Measurements from ENCODE around the gene ITGA8.
"Not testable (repeated sequence)": the region's sequence is repeated elsewhere in the genome, so short reads cannot be mapped to it uniquely, and the experiment has no call there.

ITGA8 gene

DNA sequence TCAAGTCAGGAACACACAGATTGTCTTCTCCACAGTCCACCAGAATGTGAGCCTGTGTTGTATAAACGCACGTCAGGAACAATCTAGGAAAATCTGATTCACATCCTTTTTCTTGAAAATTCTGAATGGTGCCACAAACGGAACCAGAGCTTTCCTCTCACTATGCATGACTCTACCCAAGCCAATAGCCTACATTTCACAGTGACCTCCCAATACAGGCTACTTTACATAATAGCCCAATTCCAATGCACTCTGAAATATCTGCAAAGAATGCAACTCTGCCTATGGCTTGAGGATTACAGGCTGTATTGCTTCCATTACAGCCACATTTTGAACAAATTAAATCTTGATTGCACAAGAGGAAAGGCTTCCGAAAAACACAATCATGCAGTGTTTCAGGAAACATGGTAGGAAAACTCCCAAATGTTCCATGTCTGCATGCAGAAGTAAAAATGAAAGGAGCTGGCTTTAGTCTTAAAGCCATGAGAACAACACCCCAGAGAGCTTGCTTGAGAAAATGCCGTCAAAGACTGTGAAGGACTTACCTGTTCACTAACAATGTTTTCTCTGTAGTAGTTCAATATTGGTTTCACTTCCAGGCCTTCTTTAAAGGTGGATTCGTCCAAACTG lies 113.9 kb downstream of the ITGA8 start:
- no peak for DNase-seq

DNA sequence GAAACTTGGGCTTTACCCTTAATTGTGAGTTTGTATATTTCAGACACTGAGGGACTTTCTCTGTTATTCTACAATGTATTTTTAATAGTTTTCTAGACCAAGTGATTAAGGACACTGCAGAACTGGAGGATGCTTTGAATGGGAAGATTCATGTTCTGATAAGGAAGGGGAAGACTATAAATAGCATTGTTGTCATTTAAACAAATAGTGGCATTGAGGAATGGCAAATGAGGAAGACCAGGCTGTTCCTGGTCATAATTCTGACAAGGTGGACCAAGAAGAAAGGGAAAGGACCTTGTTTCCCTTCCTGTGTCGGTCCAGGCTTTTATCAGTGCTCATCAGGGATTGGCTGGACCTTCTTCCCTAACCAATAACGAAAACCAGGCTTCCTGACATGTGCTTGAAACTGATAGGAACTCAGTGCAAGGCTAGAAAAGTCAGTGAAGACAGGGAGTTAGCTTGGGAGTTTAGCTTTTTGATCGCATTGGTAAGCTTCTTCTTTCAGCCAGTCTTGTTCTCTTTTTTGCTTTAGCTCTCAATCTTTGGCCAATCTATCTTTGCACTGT lies 116.2 kb downstream of the ITGA8 start:
- DNase-seq: no peak

DNA sequence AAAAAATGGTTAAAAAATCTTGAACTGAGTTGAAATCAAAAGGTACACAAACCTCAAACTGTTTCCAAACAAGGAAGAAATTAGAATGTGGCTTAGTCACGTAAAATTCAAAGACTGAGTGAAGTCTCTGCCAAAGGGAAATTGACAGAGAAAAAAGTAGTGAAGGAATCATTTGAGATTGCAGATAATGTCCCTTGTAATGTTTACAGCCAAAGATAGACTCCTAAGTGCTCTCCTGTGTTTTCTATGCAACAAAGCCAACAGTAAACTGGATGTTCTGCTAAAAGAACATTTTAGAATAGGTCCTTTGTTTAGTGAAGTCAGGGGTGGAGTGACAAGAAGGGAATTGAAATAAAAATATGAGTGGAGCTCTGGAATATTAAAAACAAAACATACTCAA lies 117.9 kb downstream of the ITGA8 start:
- no peak for DNase-seq

GRCh38 chr10:15595260-15595659 lies 124.5 kb downstream of the ITGA8 start:
- no peak for DNase-seq

DNA sequence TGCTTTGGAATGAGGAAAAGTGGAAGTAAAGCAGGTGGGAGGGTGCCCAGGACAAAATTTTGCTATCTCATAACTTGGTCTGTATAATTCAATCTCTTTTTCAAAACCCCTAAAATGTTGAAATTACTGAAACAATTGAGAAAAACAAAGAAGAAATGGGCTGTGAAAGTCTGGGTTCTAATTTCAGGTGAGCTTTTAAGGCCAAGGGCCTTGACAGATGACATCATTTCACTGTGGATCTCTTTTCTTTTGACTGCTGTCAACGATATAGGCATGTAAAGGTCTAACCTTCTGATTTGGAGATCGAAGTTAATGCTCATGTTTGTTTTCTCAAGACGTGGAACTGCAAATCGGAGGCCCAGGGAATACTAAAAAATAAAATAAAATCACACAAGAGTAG lies 127.8 kb downstream of the ITGA8 start:
- no peak for DNase-seq

DNA sequence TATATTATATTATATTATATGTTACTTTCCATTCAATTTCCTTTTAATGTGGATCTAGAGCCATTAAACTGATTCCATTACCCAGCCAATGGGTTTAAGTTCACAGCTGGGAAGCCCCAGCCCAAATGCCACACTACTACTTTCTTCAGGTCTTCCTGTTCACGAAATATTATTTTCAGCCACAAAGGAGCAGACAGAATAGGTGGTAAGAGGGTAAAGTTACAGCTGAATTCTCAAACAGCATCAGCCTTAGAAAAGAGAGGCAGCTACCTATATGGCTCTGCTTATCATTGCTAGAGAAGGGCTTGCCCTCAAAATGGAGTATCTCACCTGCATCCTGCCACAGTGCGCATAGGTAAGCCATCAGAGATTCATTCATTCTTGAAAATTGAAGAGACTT lies 128.3 kb downstream of the ITGA8 start:
- DNase-seq: no peak

DNA sequence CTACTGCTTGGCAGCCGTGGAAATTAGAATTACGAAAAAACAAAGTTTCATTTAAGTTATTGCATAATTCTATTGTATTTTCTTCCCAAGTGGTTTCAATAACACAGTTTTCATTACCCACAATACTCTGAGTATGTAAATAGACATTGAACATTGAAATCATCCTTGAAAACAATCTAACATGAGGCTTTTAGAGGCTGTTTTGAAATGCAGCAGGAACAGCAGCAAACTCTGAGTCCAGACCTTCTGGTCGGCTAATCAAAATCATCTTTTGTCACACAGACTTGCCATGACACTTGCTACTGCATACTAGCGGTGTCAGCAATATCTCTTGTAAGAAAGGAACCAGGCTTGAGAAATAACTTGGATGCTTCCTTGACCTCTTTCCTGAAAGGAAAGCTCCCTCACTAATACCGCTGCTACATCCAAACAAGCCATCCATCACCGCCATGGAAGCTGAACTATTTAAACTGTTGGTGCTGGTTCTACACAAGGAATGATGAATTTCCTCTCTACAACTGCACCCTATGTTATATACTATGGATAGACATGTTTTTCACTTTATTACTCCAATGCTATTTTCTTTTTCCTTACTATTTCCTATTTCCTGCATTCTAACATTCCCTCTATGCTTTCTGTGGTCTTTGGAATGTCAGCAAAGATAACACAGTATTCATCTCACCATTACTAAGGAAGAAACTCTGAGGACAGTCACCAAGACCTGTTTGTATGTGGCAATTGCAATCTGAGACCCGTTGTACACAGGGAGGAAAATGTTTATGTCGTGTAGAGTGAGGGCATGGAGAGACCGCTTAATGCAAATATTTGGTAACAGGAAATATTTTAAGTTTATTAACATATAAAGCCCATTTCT lies 130.8 kb downstream of the ITGA8 start:
- no peak for DNase-seq

- DNase-seq: no peak
Observed at GRCh38 chr10:15588151-15588550, 131.6 kb downstream of the ITGA8 start.

DNA sequence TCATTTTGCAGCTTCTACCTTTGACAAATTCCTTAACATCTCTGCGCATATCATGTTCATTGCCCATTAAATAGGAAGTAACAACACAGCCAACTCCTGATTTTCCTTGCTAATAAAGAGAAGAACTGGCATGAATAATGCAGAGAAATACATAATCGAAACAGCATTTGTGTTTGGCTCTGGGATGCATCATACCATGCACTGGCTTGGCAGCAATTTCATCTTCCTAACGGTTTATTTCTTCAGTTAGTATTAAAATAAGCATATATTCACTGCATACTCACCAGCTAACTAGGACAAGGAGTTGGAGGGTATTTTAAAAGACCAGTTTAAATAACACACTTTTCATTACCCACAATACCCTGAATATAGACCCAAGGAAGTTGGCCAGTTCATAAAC lies 132.5 kb downstream of the ITGA8 start:
- DNase-seq: no peak

DNA sequence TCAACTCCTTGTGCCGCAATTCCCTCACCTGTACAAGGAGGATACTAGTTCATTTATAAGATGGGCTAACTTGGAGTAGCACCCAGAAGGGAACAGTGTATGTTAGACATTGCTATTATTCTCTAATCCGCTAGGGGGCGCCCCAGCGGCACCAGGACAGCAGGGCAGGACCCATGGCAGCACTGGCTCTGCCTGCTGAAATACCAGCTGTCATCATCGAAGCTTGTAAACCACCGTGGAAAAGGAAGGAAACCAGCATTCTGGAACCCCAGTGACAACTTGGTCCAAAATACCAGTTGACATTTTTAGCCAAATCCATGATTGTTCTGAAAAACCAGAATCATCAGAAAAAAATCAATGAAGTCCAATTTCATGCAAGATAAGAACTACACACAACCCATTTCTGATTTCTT lies 134.4 kb downstream of the ITGA8 start:
- DNase-seq: peak in 1 of 2 experiments; percentile 70

DNA sequence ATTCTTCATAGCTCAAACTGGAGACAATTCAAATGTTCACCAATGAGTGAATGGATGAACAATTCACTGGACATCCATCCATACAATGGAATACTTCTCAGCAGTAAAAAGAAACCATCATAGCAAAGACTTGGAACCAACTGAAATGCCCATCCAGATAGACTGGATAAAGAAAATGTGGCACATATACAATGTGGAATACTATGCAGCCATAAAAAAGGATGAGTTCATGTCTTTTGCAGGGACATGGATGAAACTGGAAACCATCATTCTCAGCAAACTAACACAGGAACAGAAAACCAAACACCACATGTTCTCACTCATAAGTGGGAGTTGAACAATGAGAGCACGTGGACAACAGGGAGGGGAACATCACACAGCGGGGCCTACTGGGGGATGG lies 136.8 kb downstream of the ITGA8 start:
- not testable (repeated sequence) for DNase-seq

GRCh38 chr10:15579605-15580004 lies 140.1 kb downstream of the ITGA8 start:
- no peak for DNase-seq

- DNase-seq: no peak
Observed at GRCh38 chr10:15572531-15573045, 147.1 kb downstream of the ITGA8 start.

DNA sequence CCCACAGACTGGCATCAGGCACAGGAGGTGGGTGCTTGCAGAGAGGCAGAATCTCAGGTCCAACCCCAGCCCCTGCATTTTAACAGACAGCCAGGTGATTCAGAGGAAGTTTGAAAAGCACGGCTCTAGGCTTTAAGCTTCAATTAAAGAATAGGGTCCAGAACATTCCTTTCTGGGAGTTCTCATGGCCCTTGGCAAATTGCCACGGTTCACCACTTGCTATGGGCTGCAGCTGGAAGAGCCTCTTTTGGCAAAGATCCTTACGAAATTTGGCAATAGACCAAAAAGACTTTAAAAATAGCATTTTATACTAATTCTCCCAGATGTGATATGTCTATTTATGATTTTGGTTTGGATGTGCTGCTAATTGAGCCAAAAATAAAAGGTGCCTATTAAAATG lies 148.1 kb downstream of the ITGA8 start:
- DNase-seq: peak; percentile 8 to 30

DNA sequence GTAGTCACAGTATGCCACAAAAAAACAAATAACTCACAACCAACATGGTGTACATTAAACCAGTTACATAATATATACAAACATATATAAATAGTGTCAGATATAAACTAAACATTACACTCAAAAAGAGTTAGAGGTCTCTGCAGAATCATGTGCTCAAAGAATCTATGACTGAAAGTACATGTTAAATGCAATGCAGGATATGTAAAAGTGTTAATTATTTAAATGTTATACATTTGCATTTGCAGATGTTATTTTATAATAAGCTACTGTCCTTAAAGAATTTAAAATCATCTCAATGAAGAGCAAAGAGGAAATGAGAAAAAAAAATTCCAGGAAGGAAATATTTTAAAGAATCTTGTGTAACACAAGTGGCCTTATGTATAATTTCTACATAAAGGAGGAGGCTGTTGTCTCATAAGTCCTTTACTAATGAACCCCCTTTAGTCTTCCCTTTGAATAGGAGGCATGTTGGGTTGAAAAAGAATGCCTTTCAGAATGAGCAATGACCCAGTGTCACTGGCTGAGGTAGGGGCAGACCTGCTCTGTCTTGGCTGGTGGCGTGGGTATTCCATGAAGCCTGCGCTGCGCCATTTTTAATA lies 148.9 kb downstream of the ITGA8 start:
- no peak for DNase-seq

GRCh38 chr10:15567952-15568351 lies 151.8 kb downstream of the ITGA8 start:
- no peak for DNase-seq

DNA sequence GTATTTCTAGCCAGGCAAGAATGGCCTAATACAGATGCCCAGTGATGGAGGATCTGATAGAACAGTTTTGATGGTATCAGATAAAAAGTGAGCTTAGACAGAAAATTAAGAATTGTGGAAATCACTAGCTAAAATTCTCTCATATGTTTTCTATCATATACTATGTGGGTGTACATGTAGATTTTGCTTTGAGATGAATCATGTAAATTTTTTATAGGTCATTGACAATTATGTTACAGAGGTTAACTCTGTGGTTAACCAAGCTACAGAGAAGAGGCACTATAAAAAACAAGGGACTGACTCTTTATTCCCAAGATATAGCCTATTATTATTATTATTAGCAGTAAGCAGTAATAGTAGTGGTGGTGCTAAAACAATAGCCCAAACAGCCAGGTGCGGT lies 156.5 kb downstream of the ITGA8 start:
- no peak for DNase-seq

GRCh38 chr10:15562578-15562977 lies 157.1 kb downstream of the ITGA8 start:
- no peak for DNase-seq

GRCh38 chr10:15562116-15562515 lies 157.6 kb downstream of the ITGA8 start:
- no peak for DNase-seq

GRCh38 chr10:15558136-15558535 lies 161.6 kb downstream of the ITGA8 start:
- no peak for DNase-seq

DNA sequence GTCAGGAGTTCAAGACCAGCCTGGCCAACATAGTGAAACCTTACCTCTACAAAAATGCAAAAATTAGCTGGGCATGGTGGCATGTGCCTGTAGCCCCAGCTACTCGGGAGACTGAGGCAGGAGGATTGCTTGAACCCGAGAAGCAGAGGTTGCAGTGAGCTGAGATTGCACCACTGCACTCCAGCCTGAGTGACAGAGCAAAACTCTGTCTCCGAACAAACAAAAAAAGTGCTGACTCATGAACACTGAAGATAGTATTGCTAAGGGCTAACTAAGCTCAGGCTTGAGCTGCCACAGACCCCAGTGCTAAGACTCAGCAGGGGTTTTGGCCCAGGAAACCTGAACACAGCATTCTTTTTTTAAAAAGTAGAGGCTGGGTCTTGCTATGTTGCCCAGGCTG lies 162.6 kb downstream of the ITGA8 start:
- DNase-seq: not testable (repeated sequence)

DNA sequence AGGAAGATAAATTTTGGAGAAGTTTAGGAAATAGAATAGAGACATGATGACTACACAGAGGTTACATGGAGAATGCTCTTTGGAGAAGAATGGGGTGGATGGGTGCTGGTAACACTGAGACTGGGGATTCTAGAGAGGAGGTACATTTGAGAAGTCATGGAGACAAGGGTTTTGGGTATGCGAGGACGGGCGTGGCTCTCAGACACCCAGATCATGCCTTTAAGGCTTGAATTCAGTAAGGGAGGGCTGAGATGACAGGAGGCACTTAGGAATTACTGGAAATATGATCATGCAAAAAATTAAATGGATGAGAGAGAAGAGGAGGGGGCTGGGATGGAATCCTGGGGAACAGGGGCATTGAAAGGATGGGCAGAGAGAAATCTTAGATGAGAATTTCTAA lies 168.8 kb downstream of the ITGA8 start:
- DNase-seq: no peak

DNA sequence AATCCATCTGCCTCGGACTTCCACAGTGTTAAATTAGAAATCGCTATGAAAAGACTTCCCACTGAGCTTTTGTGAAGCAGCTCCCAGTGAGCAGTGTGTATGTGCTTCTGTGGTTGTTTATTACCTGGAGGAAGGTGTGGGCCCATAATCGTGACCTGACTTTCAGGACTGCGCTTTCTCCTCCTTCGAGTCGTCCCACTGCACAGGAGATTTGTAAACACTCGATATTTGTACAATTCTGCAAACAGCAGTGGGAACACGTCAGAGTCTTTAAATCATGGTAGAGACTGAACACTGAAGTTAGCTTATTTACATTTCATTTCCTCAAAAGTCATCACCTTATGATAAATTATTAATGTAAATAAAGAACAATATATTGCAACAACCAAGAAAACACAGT lies 171.4 kb downstream of the ITGA8 start:
- DNase-seq: no peak

- no peak for DNase-seq
Observed at GRCh38 chr10:15546606-15547005, 173.1 kb downstream of the ITGA8 start.

Measured in NCI-H446 (cell line).